Measurements from ENCODE around the gene CCDC194. TPM values are rescaled to one million over a fixed set of nuclear protein-coding genes. Genes with fewer than 3 reads are reported as not detected.
A peak's percentile ranks its signal among the peaks of the same experiment; 100 is the strongest.

Gene CCDC194
- total RNA-seq, 1 experiment from 2014 or later = not detected

- intact Hi-C loops (cut with micrococcal nuclease; ENCODE audit: unreplicated experiment) = loop anchor here (10.0 kb wide), 1 partner anchor 614 kb away; no protein-coding TSS in a partner anchor
- Histone ChIP-seq H3K27me3 (replicated peaks; ENCODE audit: insufficient read depth, low read depth, low read length, poor library complexity) (no peaks in the 10 kb centered on the region), H3K4me3 (ENCODE audit: low read depth, low read length, poor library complexity, severe bottlenecking) (no peak overlapping the region), H3K9me3 (ENCODE audit: low read depth, low read length, poor library complexity, severe bottlenecking) (no peaks in the 10 kb centered on the region), H3K27ac (ENCODE audit: low read depth, low read length, poor library complexity, severe bottlenecking) (no peak overlapping the region), H3K4me1 (ENCODE audit: insufficient read depth, low read length, poor library complexity, severe bottlenecking) (peaks cover 5% of the 10 kb centered on the region), H3K36me3 (ENCODE audit: insufficient read depth, low read length, poor library complexity, severe bottlenecking) (no peaks in the 10 kb centered on the region)
- TF ChIP-seq CTCF (conservative IDR thresholded peaks at IDR 0.05; ENCODE audit: low read depth, low read length) (no peak), EZH2 (IDR thresholded peaks at IDR 0.05; ENCODE audit: borderline replicate concordance, low read depth, low read length, poor library complexity, severe bottlenecking) (no peak)
- BruUV-seq (replicated peaks) = no TSS peak
- POLR2A ChIA-PET (ENCODE audit: low non-redundant PET) = no interaction called here
- DNase-seq (ENCODE audit: low spot score) = no peak
- CTCF ChIA-PET = interaction anchor here (0.5 to 0.6 kb wide), 3 partner anchors 44 to 470 kb away, joined by 3 to 8 read pairs (median 6); no protein-coding TSS in a partner anchor
These were observed 4.7 kb downstream of the CCDC194 start for GRCh38 chr19:17389288-17389687.

- no peak for TF ChIP-seq EZH2 (IDR thresholded peaks at IDR 0.05; ENCODE audit: borderline replicate concordance, low read depth, low read length, poor library complexity, severe bottlenecking)
- TF ChIP-seq CTCF (conservative IDR thresholded peaks at IDR 0.05; ENCODE audit: low read depth, low read length) = peak; percentile 91
- no TSS peak for BruUV-seq (replicated peaks)
- Histone ChIP-seq H3K9me3 (ENCODE audit: low read depth, low read length, poor library complexity, severe bottlenecking) (no peaks in the 10 kb centered on the region), H3K27me3 (replicated peaks; ENCODE audit: insufficient read depth, low read depth, low read length, poor library complexity) (no peaks in the 10 kb centered on the region), H3K27ac (ENCODE audit: low read depth, low read length, poor library complexity, severe bottlenecking) (no peak overlapping the region), H3K4me1 (ENCODE audit: insufficient read depth, low read length, poor library complexity, severe bottlenecking) (peaks cover 5% of the 10 kb centered on the region), H3K4me3 (ENCODE audit: low read depth, low read length, poor library complexity, severe bottlenecking) (no peak overlapping the region), H3K36me3 (ENCODE audit: insufficient read depth, low read length, poor library complexity, severe bottlenecking) (no peaks in the 10 kb centered on the region)
- intact Hi-C loops (cut with micrococcal nuclease; ENCODE audit: unreplicated experiment) = loop anchor here (1.0 to 10.0 kb wide), 3 partner anchors 40 to 611 kb away; no protein-coding TSS in a partner anchor
- peak; percentile 82 for DNase-seq (ENCODE audit: low spot score)
- CTCF ChIA-PET = interaction anchor here (0.5 to 1.5 kb wide), 12 partner anchors 8 to 614 kb away, joined by 3 to 9 read pairs (median 4); no protein-coding TSS in a partner anchor
- POLR2A ChIA-PET (ENCODE audit: low non-redundant PET) = no interaction called here
These were observed 8.0 kb downstream of the CCDC194 start for GRCh38 chr19:17385878-17386611.

- no peaks in the 10 kb centered on the region for H3K9me3 ChIP-seq (ENCODE audit: low read depth, low read length, poor library complexity, severe bottlenecking)
- no TSS peak for BruUV-seq (replicated peaks)
- TF ChIP-seq EZH2 (IDR thresholded peaks at IDR 0.05; ENCODE audit: borderline replicate concordance, low read depth, low read length, poor library complexity, severe bottlenecking) = no peak
- no peak for TF ChIP-seq CTCF (conservative IDR thresholded peaks at IDR 0.05; ENCODE audit: low read depth, low read length)
- H3K4me1 ChIP-seq (ENCODE audit: insufficient read depth, low read length, poor library complexity, severe bottlenecking) = no peaks in the 10 kb centered on the region
- ChIA-PET POLR2A (ENCODE audit: low non-redundant PET) (no interaction called here), CTCF (no interaction called here)
- intact Hi-C loops (cut with micrococcal nuclease; ENCODE audit: unreplicated experiment) = loop anchor here (10.0 kb wide), 1 partner anchor 606 kb away; no protein-coding TSS in a partner anchor
- H3K27me3 ChIP-seq (replicated peaks; ENCODE audit: insufficient read depth, low read depth, low read length, poor library complexity) = no peaks in the 10 kb centered on the region
- no peak overlapping the region for H3K27ac ChIP-seq (ENCODE audit: low read depth, low read length, poor library complexity, severe bottlenecking)
- no peak overlapping the region for H3K4me3 ChIP-seq (ENCODE audit: low read depth, low read length, poor library complexity, severe bottlenecking)
- no peak for DNase-seq (ENCODE audit: low spot score)
- H3K36me3 ChIP-seq (ENCODE audit: insufficient read depth, low read length, poor library complexity, severe bottlenecking) = no peaks in the 10 kb centered on the region
These were observed 13.4 kb downstream of the CCDC194 start for GRCh38 chr19:17380426-17381138.
